NCI-H146 treated with DMSO at 0.1 percent for 48 hours (cell line): ENCODE results near the gene PLPP1.
"Not testable (repeated sequence)": the region's sequence is repeated elsewhere in the genome, so short reads cannot be mapped to it uniquely, and the experiment has no call there.

Experiments used
- DNase-seq: peaks from one replicate; lab custom pipeline; 2025; ENCODE audit not compliant: unreplicated experiment; lab: John Stamatoyannopoulos, UW

The PLPP1 gene

DNA sequence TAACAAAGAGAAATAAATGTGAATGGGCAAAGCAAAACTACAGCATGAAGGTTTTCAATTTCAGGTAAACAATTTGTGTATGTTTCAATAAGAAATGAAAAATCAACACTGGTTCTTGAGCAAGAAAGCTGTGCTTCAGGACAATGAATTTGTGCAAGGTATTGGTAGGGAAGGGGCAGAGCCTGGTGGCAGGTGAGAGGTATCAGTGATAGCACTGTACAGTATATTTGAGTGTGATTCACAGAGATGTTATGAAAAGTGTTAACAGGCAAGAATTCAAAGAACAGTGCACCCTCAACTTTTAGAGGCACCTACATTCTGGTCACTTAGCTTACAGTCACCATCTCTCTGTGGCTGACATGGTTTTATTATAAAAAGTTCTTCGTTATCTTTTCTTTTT, 25.7 kb downstream of the PLPP1 start:
- DNase-seq, result no peak

DNA sequence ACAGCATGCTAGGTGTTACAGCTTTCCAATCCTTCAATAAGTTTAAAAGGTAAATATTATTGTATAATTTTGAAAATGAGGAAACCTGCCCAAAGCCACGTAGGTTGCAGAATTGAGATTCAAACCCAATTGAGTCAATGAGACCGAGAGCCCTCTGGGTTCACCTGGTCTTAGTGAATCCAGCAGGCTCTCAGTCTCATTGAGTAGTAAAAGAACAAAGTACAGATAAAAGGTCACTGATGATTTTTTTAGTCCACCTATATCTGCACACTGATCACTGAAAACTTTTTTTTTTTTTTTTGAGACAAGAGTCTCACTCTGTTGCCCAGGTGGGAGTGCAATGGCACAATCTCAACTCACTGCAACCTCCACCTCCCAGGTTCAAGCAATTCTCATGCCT, 27.2 kb downstream of the PLPP1 start:
- no peak for DNase-seq

DNA sequence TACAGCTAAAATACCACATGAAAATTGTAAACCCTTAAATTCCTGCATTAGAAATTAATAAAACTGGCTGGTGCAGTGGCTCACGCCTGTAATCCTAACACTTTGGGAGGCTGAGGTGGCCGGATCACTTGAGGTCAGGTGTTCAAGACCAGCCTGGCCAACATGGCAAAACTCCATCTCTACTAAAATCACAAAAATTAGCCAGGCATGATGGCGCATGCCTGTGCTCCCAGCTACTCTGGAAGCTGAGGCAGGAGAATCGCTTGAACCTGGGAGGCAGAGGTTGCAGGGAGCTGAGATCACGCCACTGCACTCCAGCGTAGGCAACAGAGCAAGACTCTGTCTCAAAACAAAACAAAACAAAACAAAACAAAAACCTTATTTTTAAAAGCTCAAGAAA, 29.1 kb downstream of the PLPP1 start:
- not testable (repeated sequence) for DNase-seq

DNA sequence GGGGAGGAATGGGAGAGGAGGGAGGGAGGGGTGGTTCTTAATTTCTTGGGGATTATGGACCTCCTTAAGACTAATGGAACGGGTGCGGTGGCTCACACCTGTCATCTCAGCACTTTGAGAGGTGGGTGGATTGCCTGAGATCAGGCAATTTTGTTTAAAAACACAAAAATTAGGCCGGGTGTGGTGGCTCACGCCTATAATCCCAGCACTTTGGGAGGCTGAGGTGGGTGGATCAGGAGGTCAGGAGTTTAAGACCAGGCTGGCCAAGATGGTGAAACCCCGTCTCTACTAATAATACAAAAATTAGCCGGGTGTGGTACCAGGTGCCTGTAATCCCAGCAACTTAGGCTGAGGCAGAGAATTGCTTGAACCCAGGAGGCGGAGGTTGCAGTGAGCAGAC, 30.8 kb downstream of the PLPP1 start:
- DNase-seq, result not testable (repeated sequence)

DNA sequence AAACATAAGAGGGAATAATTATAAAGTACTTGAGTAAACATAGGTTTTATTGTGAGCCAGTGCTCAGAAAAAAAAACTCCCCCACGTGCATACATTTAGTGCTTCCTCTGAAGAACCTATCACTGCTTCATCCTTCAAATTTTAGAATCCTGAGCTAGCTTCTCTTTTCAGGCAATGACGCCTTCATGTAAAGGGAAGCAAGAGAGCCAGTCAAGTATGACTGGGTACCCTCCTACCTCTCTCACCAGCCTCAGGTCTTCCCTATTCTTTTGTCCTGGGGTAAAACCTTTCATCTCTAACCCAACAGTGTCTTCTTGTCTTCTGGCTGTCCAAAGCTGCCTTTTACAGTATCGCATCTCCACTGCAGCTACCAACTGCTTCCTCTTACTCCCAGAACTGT, 32.0 kb downstream of the PLPP1 start:
- DNase-seq, result no peak

DNA sequence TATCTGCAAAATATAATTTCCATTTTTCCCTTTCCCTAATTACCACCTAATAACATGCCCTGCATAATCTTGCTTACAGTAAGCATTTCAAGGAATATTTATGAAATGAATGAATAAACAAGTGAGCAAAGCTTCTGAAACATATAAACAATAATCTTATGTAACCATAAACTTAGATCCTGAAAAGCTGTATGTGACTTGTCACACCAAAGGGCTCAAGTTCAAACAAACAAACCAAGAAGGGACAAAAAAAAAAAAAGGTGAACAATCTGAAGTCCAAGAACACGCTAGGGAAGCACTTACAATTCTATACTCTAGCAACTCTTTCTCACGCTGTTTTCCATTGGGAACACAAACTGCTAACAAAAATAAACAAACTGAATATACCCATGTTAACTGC, 36.3 kb downstream of the PLPP1 start:
- no peak for DNase-seq

DNA sequence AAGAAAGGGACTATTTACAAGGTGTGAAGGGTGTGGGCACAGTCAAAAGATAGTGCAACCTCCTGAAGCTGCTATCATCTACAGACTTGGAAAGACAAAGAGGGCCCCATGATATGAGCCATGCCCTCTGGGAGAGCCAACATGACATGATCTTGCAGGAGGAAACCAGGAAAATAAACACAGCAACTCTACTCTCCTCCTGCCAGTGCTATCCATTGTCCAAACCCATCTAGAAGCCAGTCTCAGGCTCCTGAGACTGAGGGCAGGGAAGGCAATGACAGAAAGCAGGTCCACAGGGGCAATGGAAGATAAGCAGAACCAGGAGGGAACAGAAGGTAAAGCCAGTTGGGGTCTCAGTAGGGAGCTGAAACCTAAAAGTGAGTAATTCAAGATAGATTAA, 37.1 kb downstream of the PLPP1 start:
- no peak for DNase-seq

DNA sequence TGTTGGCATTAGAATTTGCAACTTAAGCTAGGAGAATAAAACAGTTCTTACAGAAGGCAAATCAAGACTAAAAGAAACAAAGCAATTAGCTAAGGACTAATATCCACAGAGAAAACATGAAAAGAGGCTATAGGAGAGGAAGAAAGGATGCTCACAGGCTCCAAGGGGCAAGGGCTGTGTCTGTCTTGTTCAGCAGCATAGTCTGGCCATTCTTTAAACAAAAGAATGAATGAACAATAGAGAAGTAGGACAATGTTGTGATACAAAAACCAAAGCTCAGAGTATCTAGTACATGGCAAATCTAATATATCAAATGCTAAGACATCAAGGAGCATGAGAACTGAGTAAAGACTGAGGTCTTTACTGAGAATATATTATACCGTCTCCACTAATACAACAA, 39.5 kb downstream of the PLPP1 start:
- no peak for DNase-seq

DNA sequence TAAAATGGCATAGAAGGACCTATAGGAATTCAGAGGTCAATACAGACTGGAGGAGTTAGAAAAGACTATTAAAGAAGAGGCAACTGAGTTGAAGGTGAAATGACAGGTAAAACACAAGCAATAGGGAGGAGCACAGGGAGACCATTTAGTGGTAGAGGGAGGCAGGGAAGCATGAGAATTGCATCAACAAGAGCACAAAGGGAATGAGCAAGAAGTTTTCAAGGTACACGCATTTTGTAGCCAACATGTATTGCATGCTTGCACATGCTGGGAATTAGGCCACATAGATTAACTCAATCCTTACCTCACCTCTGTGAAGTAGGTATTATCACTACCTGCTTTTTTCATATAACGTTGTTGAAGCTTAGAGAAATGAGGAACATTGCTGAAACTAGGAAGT, 42.3 kb downstream of the PLPP1 start:
- no peak for DNase-seq

DNA sequence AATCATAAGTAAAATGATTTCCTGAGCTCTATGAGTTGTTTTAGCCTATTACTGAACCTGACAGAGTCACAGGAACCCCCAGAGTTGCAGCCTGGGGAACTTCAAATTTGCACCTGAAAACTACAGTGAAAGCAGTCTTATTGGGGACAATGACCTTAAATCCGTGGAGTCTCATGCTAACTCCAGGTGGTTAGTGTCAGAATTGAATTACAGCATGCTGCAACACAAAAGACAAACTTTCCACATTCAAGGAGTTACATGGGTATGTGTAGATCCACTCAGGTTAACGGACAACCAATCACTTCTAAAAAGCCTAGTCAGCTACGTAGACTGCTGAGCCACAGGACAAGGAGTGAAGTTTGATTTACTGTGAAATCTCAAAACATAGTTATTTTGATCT, 49.7 kb downstream of the PLPP1 start:
- DNase-seq, result no peak

DNA sequence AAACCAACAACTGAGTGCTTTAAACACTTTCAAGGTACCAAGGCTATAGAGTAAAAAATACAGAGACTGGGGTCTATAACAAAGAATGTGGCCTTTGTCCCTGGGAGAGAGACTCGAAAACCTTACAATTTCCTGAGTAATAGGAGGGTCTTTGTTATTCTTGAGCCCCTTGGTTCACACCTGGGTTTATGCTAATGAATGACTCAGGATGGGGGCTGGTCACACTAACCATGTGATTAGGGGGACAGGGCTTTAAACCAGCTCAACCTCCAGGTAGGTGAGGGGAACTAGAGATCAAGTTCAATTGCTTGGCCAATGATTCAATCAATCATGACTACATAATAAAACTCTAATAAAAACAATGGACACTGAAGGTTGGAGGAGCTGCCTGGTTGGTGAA, 50.2 kb downstream of the PLPP1 start:
- no peak for DNase-seq

DNA sequence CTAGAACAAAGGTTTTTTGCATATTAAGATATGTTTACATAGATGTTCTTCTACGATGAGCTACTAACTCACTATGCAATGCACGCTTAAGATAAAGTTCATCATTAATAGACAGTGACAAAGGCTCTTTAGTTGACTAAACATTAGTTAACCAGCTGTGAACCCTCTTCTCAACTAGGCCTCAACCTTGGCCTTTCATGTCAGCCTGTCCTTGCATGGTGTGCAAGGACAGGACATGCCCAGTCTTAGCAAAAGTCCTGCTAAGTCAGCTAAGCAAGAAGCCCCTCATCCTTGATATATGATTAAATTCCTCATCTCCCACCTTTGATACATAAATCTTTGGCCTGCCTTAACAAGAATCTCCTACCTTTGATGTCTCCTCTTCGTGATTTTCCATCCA, 50.9 kb downstream of the PLPP1 start:
- no peak for DNase-seq

DNA sequence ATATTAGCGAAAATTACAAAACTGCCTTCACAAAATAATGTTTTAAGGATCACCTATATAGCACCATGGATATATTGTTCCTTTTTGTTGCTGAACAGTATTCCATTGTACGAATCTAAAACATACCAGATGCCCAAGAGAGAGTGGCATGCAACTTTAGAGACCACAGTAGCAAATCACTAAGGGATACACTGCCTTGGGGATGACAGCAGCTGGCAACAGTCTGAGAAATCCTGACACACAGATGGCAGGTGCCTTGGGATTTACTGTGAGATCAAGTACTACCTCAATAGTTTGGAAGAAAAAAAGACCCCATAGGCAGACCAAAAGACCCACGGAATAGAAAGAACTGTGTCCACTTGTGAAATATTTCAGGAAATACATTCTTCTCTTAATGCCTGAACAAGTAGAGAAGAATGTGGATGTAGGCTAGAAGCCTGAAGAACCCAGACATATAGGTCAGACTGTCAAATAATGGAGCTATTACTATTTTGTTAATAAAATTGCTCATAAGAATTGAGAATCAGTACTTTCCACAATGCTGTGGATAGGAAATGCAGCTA, 53.4 kb downstream of the PLPP1 start:
- no peak for DNase-seq

DNA sequence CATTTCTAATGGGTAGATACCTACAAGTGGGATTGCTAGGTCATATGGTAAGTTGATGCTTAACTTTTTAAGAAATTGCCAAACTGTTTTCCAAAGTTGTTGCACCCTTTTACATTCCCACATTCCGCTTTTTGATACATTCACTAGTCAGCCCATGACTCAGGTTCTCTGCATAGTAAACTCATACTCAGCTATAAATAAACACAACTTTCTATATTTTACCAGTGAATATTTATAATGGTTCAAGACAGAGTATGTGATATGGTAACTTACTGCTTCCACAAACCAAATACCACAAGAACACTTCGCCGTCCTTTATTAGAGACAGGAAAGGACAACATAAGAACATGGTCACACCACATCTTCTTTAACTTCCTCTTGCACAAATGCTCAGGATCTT, 54.0 kb downstream of the PLPP1 start:
- no peak for DNase-seq

DNA sequence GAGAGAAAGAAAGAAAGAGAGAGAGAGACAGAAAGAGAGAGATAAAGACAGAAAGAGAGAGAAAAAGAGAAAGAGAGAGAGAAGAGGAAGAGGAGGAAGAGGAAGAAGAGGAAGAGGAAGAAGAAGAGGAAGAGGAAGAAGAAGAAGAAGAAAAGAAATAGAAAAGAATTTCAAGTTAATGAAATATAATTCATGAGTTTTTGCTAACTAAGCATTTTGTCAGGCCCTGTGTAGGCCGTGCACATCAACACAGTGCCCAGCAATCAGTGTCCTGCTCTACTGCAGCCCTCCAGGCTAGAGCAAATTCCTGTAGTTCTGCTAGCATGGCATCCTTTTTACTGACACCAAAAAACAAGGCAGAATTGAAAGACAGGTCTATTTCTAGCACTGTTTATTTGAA, 62.1 kb downstream of the PLPP1 start:
- DNase-seq, result no peak

DNA sequence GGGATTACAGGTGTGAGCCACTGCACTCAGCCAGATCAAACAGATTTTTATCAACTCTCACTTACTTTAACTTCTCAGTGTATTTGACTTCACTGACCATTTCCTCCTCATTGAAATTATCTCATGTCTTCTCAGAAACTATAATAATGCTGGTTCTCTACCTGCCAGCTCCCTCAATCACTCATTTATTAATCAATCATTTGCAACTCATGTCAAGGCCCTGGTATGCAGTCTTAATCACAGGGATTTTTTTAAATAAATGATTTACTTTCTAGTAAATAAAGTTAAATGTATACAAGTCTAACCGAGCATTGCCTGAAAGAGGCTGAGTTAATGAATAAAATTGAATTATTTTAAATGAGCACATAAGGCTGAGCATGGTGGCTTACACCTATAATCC, 63.3 kb downstream of the PLPP1 start:
- no peak for DNase-seq

DNA sequence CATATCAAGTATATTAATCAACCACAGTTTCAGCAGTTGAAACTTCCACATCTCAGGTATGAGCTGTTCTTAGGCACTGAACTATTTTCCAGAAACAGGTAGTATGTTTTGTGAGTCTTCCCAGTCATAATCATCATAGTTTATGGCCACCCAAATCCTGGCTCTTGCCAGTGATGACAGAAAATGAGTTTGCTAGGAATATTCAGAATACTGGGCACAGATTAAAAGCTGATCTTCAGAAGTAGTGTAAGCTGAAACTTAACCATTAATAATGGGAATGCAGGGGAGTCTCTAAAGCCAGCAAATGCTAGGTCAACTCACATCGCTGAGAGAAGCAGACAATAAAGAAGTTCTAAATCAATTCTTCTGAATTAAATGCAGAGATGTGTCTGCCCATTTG, 64.5 kb downstream of the PLPP1 start:
- DNase-seq, result no peak

DNA sequence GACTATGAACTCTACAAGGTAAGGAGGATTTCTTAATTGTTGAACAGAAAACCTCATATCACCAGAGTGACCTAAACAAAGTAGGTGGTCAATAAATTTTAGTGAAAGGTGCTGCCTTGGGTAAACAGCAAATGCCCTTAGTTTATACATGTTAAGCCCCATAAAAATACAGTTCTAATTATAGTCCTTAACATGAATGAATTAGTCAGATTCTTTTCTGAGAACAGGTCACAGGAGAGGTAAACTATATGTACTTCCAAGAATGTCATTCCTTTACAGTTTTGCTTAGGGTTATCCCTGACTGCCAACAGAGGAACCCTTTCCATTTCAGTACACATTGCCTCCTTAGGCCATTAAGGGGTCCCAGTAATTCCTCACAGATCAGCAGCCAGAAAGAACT, 64.9 kb downstream of the PLPP1 start:
- DNase-seq, result no peak

DNA sequence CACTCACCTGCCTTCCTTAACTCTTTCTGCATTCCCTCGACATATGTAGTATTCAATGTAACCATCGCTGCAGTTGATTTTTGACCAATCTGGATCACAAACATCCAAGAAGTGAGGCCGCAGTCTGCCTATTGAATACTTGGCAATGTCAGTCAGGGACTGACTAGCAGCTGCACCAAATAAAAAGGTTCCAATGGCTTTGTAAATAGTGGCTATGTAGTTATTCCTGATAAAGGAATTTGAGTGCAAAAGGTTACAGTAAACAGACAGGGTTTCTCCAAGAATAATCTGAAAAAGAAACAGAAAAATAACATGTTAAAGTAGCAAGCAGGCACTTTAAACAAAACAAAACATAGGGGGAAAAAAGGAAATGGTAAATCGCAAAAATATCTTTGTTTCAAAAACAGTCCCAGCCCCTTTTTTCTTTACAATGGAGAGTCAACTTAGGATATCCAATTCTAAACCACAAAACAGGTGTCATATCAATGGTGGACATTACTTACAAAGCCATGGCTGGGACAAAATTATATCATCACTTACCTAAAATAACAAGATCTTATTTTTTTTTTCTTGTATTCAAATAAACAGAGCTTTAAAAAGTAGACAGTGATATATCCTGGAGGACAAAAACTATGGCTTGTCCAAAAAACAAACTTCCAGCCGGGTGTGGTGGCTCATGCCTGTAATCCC, 66.8 kb downstream of the PLPP1 start:
- DNase-seq, result peak; percentile 49

DNA sequence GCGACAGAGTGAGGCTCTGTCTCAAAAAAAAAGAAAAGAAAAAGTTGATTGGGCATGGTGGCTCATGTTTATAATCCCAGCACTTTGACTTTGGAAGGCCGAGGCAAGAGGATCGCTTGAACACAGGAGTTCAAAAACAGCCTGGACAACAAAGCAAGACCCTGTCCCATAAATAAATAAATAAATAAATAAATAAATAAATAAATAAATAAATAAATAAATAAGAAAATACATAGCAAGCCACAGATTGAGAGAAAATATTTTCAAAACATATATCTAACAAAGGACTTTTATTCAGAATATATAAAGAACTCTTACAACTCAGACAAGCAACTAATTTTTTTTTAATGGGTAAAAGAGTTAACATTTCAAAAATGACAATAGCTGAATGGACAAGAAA, 71.2 kb downstream of the PLPP1 start:
- no peak for DNase-seq

DNA sequence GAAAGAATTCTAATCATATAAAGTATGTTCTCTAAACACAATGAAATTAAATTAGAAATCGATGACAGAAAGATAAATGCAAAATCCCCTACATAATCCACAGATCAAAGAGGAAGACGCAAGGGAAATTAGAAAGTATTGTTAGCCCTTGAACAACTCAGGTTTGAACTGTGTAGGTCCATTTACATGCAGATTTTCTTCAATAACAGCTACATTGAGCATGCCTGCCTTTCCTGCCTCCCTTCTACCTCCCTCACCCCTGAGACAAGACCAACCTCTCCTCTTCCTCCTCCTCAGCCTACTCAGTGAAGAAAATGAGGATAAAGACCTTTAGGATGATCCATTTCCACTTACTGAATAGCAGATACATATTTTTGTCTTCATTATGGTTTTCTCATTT, 75.2 kb downstream of the PLPP1 start:
- no peak for DNase-seq

DNA sequence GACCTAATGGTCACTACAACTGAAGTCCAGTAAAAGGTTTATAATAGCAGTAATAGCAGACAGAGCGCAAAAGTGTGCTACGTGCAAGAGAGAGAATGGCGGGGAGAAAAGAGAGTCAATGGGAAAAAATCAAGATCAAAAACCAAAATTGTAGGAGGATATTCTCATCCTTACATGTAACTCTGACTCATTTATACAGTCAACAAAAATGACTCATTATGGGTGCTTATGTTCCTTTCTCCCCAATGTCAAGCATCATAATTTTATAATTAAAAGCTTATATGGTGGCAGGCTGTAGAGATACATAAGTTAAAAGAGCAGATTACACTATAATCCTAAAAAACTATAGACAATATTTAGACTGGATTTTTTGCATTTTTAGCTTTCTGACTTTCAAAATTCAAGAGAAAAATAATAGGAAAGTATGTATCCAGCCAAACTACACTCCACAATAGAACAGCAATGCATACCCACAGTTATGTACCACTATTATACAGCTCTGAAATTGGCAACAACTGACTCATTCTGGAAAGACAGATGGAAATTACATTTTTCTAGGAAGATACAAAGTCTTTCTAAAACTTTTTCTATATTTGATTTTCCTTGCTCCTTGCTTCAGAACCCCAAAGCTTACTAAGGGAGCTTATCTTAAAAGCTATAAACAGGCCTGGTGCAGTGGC, 78.4 kb downstream of the PLPP1 start:
- DNase-seq, result no peak

DNA sequence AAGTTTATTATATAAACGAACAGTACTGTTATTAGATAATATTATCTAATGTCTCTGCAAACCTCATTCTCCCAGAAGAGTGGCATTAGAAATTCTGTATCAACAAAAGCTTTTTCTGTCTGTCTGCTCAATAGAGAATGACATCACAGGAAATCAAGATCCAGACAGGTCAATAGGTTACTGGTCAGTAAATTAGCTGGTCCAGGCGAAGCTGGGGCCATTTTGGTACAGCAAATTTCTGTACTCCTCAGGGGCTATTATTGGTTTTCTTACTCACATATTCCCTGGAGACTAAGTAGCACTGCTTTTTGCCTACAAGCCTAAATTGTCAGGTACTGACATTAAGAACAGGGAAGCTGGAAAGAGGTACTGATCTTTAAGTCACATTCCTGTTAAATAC, 80.5 kb downstream of the PLPP1 start:
- DNase-seq, result no peak
